Panc1 (cell line): ENCODE results near the gene TMEM95.

Experiments
- CTCF ChIP-seq: fragments of 450-650 bp; IDR thresholded peaks from 2 replicates; pipeline ENCODE4 v1.5.1; 2017; ENCODE audit warnings: mild to moderate bottlenecking
- POLR2AphosphoS5 ChIP-seq: IDR thresholded peaks from 2 replicates; pipeline ENCODE4 v1.6.1; 2012; ENCODE audit warnings: mild to moderate bottlenecking, low read depth, low read length, moderate library complexity

- TF ChIP-seq CTCF, result no peak
- TF ChIP-seq POLR2AphosphoS5, result no peak
These were observed 35.3 kb downstream of the TMEM95 start for GRCh38 chr17:7389924-7390910.
